HG02943 (cell line): Measurements from ENCODE around the gene SNX6.
"Not testable (repeated sequence)": the region's sequence is repeated elsewhere in the genome, so short reads cannot be mapped to it uniquely, and the experiment has no call there.

Source experiments
- ATAC-seq: cut with Tn5 transposase; IDR thresholded peaks from one replicate; pipeline ENCODE4 v1.9.1; 2021; ENCODE audit warnings: mild to moderate bottlenecking, low read depth, moderate library complexity; ENCODE audit not compliant: unreplicated experiment

Gene SNX6

DNA sequence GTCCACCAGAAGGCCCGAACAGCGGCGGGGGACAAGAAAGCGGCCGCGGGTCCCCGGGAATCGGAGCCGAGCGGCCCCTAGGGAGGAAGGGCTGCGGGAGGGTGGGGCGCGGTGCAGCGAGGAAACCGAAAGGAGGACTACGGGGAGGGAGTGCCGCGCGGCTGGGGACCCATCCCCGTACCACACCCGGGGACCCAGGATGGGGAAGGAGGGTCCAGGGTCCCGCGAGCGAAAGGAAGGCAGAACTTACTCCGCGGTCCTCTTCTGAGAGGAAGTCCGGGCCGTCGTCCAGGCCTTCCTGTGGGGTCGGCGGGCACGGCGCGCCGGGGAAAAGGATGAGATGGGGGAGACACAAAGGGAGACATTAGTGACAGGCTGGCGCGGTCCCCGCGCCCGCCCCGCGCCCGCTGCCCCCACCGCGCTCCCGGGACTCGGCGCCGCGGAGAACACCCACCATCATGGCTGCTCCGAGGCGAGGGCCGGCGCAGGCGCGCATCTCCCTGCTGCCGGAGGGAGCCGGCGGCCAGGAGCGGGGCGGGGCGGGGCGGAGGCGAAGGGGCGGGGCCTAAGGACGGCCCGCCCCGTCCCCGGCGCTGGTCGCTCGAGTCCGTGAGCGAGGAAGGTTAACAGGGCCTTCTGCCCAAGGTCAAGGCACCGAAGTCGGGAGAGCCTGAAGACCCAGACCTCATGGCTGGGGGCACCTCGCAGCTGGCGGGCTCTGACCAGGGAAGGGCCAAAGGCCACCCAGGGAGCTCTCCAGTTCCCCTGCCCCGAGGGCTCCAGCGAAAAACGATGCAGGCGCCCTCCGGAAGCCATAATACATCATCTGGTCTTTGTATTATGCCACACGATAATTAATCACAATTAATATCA lies at the start of gene SNX6:
SNX6 (minus strand) TSS at position 492 of the 873 bp plus-strand sequence; CDS start at position 460, 32 bp downstream.
- ATAC-seq, result peak; percentile 86

DNA sequence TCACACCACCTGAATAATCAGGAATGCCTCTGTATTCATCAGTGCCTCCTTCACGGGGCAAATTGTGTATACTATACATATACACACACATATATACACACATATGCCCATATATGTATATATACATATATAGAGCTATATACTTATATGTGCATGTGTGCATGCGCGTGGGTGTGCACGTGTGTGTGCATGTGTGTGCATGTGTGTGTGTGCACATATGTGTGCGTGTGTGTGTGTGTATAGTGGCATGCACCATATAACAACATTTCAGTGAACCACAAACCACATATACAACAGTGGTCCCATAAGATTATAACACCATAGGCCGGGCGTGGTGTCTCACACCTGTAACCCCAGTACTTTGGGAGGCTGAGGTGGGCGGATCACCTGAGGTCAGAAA lies 48.8 kb upstream of the SNX6 start:
- no peak for ATAC-seq

DNA sequence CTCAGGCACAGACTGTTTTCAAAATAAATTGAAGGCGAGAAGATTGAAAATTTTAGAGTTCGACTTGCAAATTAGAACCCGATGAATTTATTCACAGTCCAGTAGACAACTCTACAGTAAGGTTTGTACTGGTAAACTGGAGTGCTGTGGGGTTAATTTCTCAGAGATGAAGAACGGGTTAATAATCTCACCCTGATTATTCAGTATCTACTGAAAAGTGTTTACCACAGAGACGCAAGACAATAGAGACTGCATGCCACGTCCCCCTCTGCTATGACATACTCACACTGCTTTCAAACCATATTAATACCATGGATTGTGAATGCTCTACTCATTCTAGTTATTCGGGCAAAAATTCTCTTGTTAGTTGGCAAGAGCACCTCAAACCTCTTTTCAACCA lies 48.4 kb upstream of the SNX6 start:
- ATAC-seq, result no peak

DNA sequence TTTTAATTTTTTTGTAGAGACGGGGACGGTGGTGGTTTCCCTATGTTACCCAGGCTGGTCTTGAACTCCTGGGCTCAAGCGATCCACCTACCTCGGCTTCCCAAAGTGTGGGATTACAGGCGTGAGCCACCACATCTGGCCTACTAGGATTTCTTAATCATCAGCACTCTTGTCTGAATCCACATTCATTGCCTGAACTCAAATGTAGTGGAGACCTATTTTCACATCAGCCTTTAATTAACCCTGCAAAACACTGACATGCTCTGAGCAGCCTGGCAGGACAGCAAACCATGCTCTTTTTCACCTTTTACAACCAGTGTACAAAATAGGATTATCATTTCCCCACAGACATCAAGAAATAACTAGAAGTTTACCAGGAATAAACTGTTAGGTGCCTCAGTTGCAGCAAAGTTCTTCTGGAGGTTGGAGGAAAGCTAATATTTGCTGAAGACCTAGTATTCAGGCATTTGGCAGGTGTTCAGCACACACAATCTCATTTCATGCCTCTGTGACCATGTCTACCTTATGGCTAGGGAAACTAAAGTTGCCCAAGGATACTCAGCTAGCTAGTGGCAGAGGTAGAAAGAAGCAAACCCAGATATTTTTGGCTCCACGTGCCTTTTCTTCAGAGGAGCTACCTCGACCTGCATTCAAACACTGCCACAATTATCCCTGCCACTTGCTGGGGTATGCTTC lies 46.7 kb upstream of the SNX6 start:
- no peak for ATAC-seq

DNA sequence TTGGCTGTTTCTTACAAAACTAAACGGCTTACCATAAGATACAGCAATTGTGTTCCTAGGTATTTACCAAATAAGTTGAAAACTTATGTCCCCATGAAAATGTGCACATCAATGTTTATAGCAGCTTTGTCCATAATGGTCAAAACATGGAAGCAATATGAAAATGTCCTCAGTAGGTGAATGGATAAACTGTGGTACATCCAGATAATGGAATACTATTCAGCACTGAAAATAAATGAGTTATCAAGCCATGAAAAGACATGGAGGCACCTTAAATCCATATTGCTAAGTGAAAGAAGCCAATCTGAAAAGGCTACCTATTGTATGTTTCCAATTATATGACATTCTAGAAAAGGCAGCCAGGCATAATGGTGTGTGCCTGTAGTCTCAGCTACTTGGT lies 43.8 kb upstream of the SNX6 start:
- no peak for ATAC-seq

DNA sequence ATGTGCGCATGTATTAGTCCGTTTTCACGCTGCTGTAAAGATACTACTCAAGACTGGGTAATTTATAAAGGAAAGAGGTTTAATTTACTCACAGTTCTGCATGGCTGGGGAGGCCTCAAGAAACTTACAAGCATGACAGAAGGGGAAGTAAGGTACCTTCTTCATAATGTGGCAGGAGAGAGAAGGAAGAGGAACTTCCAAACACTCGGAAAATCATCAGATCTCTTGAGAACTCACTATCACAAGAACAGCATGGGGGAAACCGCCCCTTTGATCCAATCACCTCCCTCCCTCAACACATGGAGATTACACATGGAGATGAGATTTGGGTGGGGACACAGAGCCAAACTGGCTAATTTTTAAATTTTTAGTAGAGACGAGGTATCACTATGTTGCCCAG lies 41.8 kb upstream of the SNX6 start:
- ATAC-seq, result no peak

DNA sequence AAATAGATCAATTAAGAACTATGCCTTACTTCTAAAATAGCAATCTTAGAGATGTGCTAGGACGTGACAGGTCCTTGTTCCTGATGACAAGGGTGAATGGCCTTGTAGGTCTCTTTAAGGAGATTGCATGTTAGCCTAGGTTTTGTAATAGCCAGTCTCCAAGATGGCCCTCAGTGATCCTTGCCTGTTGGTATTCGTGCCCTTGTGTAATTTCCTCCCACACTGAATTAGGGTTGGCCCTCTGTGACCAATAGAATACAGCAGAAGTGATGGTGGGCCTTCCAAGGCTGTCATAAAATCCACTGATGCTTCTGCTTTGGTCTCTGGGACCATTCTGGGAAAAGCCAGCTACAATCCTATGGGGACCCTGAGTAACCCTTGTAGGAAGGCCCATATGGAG lies 38.2 kb upstream of the SNX6 start:
- ATAC-seq, result no peak

DNA sequence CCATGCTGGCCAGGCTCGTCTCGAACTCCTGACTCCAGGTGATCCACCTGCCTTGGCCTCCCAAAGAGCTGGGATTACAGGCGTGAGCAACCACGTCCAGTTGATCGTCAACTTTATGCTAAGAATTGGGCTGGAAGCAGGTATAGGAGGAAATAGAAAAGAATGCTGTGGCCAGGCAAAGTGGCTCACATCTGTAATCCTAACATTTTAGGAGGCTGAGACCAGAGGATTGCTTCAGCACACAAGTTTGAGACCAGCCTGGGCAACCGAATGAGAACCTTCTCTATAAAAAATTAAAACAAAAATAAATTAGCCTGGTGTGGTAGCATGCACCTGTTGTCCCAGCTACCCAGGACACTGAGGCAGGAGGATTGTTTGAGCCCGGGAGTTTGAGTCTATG lies 37.1 kb upstream of the SNX6 start:
- ATAC-seq, result no peak

DNA sequence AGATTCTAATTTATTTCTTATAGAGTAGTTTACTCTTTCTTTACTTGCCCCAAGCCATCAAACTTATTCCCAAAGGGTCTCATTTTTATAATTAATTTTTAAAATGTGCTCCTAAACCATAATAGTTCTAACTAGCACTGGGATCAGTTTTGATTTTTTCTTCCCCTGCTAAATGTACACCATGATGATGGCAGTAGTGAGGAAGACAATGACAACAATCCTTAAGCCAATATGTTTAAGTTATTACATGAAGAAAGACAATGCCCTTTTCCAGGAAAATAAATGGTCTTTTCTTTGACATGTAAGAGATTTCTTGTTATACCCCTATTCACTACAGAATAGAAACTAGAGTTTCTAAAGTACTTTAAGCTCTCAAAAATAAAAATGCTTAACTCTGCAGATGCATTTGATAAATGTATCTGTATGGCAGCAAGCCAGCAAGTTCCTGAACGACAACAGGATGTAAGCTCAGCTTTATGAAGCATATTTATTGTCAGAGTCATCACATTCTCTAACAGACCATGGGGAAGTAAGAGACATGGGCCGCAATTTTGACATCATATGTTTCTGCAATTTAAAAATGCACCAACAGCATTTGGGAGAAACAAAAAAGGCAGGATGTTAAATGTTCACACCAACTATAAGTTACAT lies 36.0 kb upstream of the SNX6 start:
- ATAC-seq, result no peak

DNA sequence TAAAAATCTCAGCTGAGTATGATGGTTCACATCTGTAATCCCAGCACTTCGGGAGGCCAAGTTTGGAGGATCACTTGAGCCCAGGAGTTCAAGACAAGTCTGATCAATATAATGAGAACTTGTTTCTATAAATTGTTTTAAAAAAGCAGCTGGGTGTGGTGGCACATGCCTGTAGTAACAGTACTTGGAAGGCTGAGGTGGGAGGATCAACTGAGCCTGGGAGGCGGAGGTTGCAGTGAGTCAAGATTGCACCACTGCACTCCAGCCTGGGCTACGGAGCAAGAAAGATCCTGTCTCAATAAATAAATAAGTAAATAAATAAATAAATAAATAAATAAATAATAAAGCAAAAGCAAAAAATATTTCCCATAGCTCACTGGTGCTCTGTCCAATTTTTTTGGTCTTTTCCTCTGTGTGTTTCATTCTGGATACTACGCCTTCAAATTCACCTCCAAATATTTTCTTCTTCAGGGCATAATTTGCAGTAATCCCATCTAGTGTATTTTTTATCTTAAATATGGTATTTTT lies 32.7 kb upstream of the SNX6 start:
- ATAC-seq, result no peak

DNA sequence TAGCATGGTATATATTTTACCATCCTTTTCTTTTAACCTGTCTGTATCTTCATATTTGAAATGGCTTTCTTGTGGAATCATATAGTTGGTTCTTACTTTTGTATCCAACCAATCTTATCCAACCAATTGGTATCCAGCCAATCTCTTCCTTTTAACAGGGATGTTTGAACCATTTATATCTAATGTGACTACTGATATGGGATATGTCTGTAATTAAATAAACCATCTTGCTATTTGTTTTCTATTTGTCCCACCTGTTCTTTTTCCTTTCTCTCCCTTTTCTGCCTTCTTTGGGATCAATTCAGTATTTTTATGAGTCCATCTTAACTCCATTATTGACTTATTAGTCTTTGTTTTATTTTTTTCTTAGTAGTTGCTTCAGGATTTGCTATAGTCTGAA lies 30.8 kb upstream of the SNX6 start:
- no peak for ATAC-seq

DNA sequence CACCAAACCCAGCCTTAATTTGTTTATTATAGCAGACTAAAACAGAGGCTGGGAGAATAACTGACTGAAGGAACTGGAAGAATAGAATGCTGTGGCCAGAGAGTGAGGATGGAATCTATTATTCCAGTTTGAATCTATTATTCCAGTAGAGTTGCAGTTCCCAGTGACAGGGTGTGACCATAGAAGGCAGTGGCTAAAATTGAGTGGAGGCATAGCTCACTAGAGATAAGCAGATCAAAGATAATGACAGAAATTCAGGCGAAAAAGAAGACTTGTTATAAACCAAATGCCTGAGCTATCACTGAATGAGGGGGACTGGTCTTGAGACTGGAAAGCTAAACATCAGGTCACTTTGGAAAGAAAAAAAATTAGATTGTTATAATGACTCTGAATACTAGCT lies 26.0 kb upstream of the SNX6 start:
- ATAC-seq, result no peak

DNA sequence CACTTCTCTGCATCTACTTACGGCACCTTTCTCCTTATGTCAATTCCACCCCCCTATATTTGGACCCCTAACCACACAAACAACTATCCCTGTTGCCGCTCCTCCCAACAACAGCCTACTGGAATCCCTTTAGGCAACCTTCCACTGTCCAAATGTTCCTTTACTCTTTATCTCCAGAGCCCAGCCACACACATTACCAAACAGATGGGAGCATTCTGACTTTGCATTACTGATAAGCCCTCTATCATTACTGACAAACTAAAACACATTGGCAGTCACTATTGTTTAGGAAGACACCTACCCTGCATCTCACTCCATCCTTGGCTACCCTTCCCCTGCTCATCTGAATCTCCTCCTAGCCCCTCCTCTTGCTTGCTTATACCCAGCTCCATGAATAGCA lies 23.1 kb upstream of the SNX6 start:
- ATAC-seq, result not testable (repeated sequence)

DNA sequence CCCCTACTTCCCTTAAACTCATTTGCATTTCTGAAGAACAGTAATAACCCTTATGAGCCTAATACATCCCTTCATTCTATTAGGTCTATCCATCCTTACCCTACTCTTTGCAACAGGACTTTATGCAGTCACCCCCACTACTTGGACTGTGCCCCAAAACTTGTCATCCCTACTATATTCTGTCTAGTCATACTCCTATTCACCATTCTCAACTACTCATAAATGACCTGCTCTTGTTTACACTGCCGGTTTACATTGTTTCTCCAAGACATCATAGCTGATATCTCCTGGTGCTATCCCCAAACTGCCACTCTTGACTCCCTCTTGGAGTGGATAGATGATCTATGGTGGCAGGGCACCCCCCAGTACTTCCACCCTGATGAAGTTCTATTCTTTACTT lies 22.4 kb upstream of the SNX6 start:
- not testable (repeated sequence) for ATAC-seq

DNA sequence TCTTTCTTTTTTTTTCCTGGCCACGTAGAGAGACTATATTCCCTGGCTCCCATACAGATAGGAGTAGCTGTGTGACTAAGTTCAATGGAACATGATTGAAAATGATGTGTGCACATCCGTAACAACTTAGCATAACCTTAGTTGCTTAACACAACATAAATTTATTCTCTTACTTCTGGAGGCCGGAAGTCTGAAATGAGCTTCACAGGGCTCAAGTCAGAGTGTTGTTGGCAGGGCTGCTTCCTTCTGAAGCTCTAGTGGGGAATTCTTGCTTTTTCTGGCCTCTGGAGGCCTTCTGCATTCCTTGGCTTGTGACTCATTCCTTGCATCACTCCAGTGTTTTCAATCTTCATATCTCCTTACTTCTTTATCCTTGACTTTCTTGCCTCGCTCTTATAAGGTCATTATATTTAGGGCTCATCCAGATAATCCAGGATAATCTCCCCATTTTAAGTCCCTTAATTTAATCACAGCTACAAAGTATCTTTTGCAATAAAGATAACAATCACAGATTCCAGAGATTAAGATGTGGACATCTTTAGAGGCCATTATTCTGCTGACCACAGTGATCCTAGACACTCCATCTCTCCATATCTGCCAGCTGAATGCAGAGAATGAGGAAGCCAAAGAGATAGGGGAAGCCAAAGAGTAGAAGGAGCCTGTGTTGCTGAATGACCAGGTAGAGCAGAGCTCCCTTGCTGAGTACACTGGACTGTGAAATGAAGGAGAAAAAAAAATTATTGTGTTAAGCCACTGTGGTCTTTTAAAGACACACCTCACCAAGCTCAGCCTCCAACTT lies 21.0 kb upstream of the SNX6 start:
- no peak for ATAC-seq

DNA sequence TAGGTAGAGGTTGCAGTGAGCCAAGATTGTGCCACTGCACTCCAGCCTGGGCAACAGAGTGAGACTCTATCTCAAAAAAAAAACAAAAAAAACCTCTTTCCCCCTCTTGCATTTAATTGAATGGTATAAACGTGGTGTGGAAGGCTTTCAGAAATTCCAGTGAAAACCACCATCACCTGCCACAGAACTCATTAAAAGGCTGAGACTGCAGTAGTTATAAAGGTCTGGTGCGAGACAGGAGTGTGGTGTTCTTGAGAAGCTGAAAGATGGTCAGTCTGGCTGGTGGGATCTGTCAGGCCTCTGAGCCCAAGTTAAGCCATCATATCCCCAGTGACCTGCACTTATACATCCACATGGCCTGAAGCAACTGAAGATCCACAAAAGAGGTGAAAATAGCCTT lies 20.1 kb upstream of the SNX6 start:
- ATAC-seq, result not testable (repeated sequence)

DNA sequence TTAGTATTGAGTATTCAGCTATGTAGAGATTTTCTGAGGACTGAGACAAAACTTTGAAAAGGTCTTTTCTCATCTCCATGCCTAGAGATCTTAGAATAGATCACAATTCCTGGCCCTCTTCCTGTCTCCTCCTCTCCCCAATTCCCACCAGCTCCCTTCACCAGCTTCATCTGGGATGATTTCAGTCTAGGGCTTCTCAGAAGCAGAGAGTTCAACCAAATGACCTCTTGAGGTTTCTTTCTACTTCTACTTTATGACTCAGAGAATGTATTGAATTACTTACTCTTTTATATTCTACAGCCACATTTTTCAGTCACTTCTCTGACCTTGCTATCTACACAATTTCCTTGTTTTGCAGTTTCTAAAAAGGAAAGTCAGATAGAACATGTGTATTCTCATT lies 19.4 kb upstream of the SNX6 start:
- ATAC-seq, result no peak

DNA sequence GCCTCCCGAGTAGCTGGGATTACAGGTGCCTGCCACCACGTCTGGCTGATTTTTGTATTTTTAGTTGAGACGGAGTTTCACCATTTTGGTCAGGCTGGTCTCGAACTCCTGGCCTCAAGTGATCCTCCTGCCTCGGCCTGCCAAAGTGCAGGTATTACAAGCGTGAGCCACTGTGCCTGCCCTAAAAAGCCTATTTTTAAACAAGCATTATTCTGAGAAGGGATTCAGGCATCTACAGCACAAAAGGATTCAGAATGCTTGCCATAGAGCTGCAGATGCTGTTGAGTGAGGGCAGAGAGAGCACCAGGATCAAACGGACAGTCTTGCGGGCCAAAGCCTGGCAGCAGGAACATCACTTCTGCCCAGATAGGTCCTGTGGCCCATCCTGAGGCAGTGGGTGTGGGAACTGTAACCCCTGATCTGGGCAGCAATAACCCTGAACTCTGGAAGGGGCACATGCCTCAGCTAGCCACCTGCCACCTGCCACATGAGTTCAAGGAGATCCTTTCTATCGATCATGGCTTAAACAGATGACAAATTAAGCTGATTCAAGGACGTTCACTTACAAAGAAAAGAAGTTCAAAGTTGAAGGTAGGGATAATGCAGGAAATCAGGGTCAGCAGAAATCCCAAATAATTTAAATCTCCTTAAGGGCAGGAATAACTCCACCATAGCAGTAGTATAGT lies 16.8 kb upstream of the SNX6 start:
- ATAC-seq, result no peak

DNA sequence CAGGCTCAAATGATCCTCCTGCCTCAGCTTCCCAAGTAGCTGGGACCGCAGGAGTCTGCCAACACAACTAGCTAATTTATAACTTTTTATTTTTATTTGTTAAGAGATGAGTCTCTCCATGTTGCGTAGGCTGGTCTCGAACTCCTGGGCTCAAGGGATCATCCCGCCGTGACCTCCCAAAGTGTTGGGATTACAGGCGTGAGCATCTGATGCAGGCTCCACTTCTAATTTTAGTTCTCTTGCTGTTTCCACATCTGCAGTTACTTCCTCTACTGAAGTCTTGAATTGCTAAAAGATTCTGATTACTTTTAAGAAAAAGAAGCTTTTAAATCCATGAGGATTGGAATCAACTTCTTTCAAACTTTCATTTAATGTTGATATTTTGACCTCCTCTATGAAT lies 13.4 kb upstream of the SNX6 start:
- ATAC-seq, result no peak

DNA sequence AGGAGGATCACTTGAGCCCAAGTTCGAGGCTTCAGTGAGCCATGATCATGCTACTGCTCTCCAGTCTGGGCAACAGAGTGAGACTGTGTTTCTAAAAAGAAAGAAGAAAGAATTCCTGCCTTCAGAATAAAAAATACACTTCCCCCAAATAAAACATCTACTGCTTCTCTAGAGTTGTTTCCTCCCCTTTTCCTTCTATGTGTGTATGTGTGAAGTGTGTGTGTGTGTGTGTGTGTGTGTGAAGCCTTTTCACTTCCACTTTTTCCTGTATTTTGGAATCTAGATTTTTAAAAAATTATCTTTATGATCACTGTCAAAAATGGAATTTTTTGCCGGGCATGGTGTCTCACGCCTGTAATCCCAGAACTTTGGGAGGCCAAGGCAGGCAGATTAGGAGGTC lies 12.6 kb upstream of the SNX6 start:
- ATAC-seq, result no peak
